Panc1 (cell line): Measurements from ENCODE around the gene ETV2. TPM values are rescaled to one million over a fixed set of nuclear protein-coding genes. Genes with fewer than 3 reads are reported as not detected.
"Not testable (repeated sequence)": the region's sequence is repeated elsewhere in the genome, so short reads cannot be mapped to it uniquely, and the experiment has no call there.

Experiments
- ATAC-seq: fragments of 200-7000 bp; cut with Tn5 transposase; 2 replicates; pipeline ENCODE4 v1.9.1; 2020; ENCODE audit warnings: mild to moderate bottlenecking, moderate library complexity
- BruUV-seq: library from RNA; stranded (reverse); fragments of 400-500 nt; replicated peaks from 2 replicates; lab custom pipeline; 2021; lab: Mats Ljungman, UMichigan
- CTCF ChIA-PET: fragments of 300-600 bp; sonication (Branson Sonifier 250); formaldehyde crosslinking; loops from one replicate; lab custom pipeline; 2022; ENCODE audit warnings: antibody characterized with exemption; lab: Charles Lee
- POLR2A ChIA-PET: fragments of 300-600 bp; sonication (Branson Sonifier 250); formaldehyde crosslinking; loops from one replicate; lab custom pipeline; 2022; ENCODE audit warnings: antibody characterized with exemption; lab: Charles Lee
- DNase-seq: peaks from one replicate; pipeline ENCODE4 v3.0.0-alpha.2; 2010; ENCODE audit warnings: low read depth, low spot score
- H3K27ac ChIP-seq: 2 replicates; pipeline ENCODE4 v1.5.1; 2011; ENCODE audit warnings: mild to moderate bottlenecking, low read length, inconsistent platforms
- H3K27me3 ChIP-seq: fragments of 200-500 bp; sonication (Bioruptor generic); 2 replicates; pipeline ENCODE4 v1.6.0; 2014; ENCODE audit warnings: low read length, inconsistent platforms; ENCODE audit not compliant: control insufficient read depth, insufficient read depth
- H3K36me3 ChIP-seq: fragments of 200-500 bp; sonication (Bioruptor generic); 2 replicates; pipeline ENCODE4 v1.5.1; 2014; ENCODE audit warnings: inconsistent platforms, mild to moderate bottlenecking, low read length, moderate library complexity; ENCODE audit not compliant: control insufficient read depth, insufficient read depth
- H3K4me1 ChIP-seq: 2 replicates; pipeline ENCODE4 v1.5.1; 2011; ENCODE audit warnings: inconsistent platforms, mild to moderate bottlenecking, low read length, moderate library complexity; ENCODE audit not compliant: control insufficient read depth, insufficient read depth
- H3K4me3 ChIP-seq, 2 experiments: 2 replicates each; pipeline ENCODE4 v1.5.1; 2011 to 2012; ENCODE audit warnings: low read depth in 2 of 2, low read length in 2 of 2, mild to moderate bottlenecking in 2 of 2, inconsistent platforms in 1 of 2, moderate library complexity in 1 of 2
- H3K9me3 ChIP-seq: fragments of 200-500 bp; sonication (Bioruptor generic); 2 replicates; pipeline ENCODE4 v1.5.1; 2014; ENCODE audit warnings: low read depth, mild to moderate bottlenecking, inconsistent platforms, low read length, moderate library complexity; ENCODE audit not compliant: control insufficient read depth, insufficient read depth
- POLR2AphosphoS5 ChIP-seq: IDR thresholded peaks from 2 replicates; pipeline ENCODE4 v1.6.1; 2012; ENCODE audit warnings: mild to moderate bottlenecking, low read depth, low read length, moderate library complexity
- SIN3A ChIP-seq: IDR thresholded peaks from 2 replicates; pipeline ENCODE4 v1.6.1; 2012; ENCODE audit warnings: low read depth, mild to moderate bottlenecking, low read length, moderate library complexity, borderline replicate concordance; ENCODE audit not compliant: insufficient read depth
- TCF7L2 ChIP-seq: IDR thresholded peaks from 2 replicates; pipeline ENCODE4 v1.6.1; 2011; ENCODE audit warnings: mild to moderate bottlenecking, low read depth, low read length, inconsistent platforms
- in situ Hi-C: cut with HindIII; loops from 2 replicates; pipeline ENCODE4 v1.10.0; 2016; ENCODE audit warnings: low sequenced_read_pairs, low pct_unique_long_range_greater_than_20kb
- intact Hi-C: fragments of 100-400 bp; cut with micrococcal nuclease; formaldehyde crosslinking; loops from one replicate; pipeline ENCODE4 v1.10.0; 2022; ENCODE audit not compliant: unreplicated experiment
- total RNA-seq: library from RNA; stranded (reverse); gene quantifications from one replicate; pipeline ENCODE4 v1.2.1, GENCODE V29; 2021; ENCODE audit not compliant: unreplicated experiment
- TF ChIP-seq, protein P1 (sequence below), 2 experiments: IDR thresholded peaks; 2 replicates each; pipeline ENCODE4 v1.6.1; 2011 to 2012; ENCODE audit warnings: low read depth in 2 of 2, control low read depth in 1 of 2, low read length in 1 of 2, mild to moderate bottlenecking in 1 of 2, moderate library complexity in 1 of 2; ENCODE audit not compliant: insufficient read depth in 1 of 2
- TF ChIP-seq, protein P2 (sequence below): fragments of 450-650 bp; IDR thresholded peaks from 2 replicates; pipeline ENCODE4 v1.5.1; 2017; ENCODE audit warnings: mild to moderate bottlenecking

The ETV2 gene
- total RNA-seq, 1 experiment from 2014 or later = 2.8 TPM

DNA sequence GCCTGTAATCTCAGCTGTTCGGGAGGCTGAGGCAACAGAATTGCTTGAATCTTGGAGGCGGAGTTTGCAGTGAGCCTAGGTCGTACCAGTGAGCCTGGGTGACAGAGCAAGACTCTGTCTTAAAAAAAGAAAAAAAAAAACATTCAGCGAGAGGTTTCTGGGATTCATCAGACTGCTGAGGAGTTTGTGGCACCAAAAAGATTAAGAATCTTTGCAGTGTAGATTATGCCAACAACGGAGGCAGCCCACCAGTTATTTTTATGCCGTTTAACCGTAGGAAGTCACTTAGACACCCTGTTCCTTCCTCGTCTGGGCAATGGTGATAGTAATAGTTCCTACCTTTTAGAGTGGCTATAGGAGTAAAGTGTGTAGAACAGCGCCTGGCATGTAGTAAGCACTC, 9.0 kb downstream of the ETV2 start:
- H3K9me3 ChIP-seq = no peaks in the 10 kb centered on the region
- no peak overlapping the region for H3K27ac ChIP-seq
- H3K4me1 ChIP-seq = 0 out of 2 replicates have a peak, but pooled peaks cover 6% of the 10 kb centered on the region
- ChIA-PET CTCF (no interaction called here), POLR2A (no interaction called here)
- no peaks in the 10 kb centered on the region for H3K27me3 ChIP-seq
- no peak for DNase-seq
- in situ Hi-C loops = no loop called here
- BruUV-seq = no TSS peak
- no peak overlapping the region for H3K4me3 ChIP-seq
- intact Hi-C loops = no loop called here
- peaks cover 15% of the 10 kb centered on the region for H3K36me3 ChIP-seq
- ATAC-seq = no peak
- TF ChIP-seq, protein P1, sequence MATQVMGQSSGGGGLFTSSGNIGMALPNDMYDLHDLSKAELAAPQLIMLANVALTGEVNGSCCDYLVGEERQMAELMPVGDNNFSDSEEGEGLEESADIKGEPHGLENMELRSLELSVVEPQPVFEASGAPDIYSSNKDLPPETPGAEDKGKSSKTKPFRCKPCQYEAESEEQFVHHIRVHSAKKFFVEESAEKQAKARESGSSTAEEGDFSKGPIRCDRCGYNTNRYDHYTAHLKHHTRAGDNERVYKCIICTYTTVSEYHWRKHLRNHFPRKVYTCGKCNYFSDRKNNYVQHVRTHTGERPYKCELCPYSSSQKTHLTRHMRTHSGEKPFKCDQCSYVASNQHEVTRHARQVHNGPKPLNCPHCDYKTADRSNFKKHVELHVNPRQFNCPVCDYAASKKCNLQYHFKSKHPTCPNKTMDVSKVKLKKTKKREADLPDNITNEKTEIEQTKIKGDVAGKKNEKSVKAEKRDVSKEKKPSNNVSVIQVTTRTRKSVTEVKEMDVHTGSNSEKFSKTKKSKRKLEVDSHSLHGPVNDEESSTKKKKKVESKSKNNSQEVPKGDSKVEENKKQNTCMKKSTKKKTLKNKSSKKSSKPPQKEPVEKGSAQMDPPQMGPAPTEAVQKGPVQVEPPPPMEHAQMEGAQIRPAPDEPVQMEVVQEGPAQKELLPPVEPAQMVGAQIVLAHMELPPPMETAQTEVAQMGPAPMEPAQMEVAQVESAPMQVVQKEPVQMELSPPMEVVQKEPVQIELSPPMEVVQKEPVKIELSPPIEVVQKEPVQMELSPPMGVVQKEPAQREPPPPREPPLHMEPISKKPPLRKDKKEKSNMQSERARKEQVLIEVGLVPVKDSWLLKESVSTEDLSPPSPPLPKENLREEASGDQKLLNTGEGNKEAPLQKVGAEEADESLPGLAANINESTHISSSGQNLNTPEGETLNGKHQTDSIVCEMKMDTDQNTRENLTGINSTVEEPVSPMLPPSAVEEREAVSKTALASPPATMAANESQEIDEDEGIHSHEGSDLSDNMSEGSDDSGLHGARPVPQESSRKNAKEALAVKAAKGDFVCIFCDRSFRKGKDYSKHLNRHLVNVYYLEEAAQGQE (IDR thresholded peaks at IDR 0.05; ENCODE audit: insufficient read depth in 1 of 2, low read depth in 2 of 2, low read length in 1 of 2) = no peak
- no peak for TF ChIP-seq POLR2AphosphoS5
- TF ChIP-seq TCF7L2 = no peak
- TF ChIP-seq, protein P2, sequence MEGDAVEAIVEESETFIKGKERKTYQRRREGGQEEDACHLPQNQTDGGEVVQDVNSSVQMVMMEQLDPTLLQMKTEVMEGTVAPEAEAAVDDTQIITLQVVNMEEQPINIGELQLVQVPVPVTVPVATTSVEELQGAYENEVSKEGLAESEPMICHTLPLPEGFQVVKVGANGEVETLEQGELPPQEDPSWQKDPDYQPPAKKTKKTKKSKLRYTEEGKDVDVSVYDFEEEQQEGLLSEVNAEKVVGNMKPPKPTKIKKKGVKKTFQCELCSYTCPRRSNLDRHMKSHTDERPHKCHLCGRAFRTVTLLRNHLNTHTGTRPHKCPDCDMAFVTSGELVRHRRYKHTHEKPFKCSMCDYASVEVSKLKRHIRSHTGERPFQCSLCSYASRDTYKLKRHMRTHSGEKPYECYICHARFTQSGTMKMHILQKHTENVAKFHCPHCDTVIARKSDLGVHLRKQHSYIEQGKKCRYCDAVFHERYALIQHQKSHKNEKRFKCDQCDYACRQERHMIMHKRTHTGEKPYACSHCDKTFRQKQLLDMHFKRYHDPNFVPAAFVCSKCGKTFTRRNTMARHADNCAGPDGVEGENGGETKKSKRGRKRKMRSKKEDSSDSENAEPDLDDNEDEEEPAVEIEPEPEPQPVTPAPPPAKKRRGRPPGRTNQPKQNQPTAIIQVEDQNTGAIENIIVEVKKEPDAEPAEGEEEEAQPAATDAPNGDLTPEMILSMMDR = no peak
- no peak for TF ChIP-seq SIN3A

DNA sequence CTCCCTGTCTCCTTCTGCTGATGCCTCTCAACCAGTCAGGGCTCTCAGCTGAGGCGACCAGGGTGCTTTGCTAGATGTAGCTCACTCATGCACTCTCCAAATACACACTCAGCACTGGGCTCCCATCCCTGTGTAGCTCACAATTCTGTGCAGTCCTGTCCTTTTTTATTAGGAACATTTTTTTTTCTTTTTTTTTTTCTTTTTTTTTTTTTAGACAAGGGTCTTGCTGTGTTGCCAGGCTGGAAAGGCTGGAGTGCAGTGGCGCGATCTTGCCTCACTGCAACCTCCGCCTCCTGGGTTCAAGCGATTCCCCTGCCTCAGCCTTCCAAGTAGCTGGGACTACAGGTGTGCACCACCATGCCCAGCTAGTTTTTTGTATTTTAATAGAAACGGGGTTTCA, 13.3 kb downstream of the ETV2 start:
- ATAC-seq, H3K9me3 ChIP-seq, DNase-seq, H3K27ac ChIP-seq, H3K27me3 ChIP-seq, H3K4me1 ChIP-seq, intact Hi-C loops, BruUV-seq, in situ Hi-C loops, H3K4me3 ChIP-seq: not testable (repeated sequence)
- peaks cover 24% of the 10 kb centered on the region for H3K36me3 ChIP-seq
- ChIA-PET CTCF (interaction anchor here (0.6 kb wide), 1 partner anchor 144 kb away, joined by 3 read pairs; no protein-coding TSS in a partner anchor), POLR2A (interaction anchor here (0.6 to 0.7 kb wide), 2 partner anchors 43 to 97 kb away, joined by 3 to 4 read pairs; no protein-coding TSS in a partner anchor)

DNA sequence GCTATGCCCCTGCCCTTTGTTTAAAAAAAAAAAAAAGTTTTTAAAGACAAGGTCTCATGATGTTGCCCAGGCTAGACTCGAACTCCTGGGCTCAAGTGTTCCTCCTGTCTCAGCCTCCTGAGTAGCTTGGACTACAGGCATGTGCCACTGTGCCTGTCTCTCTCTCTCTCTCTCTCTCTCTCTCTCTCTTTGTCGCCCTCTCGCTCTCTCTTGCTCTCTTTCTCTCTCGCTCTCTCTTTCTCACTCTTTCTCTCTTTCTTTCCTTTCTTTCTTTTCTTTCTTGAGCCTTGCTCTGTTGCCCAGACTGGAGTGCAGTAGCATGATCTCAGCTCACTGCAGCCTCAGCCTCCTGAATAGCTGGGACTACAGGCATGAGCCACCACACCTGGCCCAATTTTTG, 14.1 kb downstream of the ETV2 start:
- Histone ChIP-seq H3K36me3 (peaks cover 24% of the 10 kb centered on the region), H3K4me3 (no peak overlapping the region), H3K27ac (no peak overlapping the region), H3K9me3 (no peaks in the 10 kb centered on the region), H3K4me1 (no peaks in the 10 kb centered on the region), H3K27me3 (no peaks in the 10 kb centered on the region)
- ChIA-PET CTCF (interaction anchor here (0.5 kb wide), 1 partner anchor 90 kb away, joined by 4 read pairs; the partner anchor contains the start of genes PSENEN and U2AF1L4), POLR2A (interaction anchor here (0.6 to 0.7 kb wide), 4 partner anchors 7 to 681 kb away, joined by 3 to 9 read pairs (median 6); no protein-coding TSS in a partner anchor)
- intact Hi-C loops (no loop called here), in situ Hi-C loops (no loop called here)
- DNase-seq = no peak
- TF ChIP-seq, protein P1 (IDR thresholded peaks at IDR 0.05; ENCODE audit: insufficient read depth in 1 of 2, low read depth in 2 of 2, low read length in 1 of 2) = no peak
- no peak for TF ChIP-seq SIN3A
- TF ChIP-seq TCF7L2 = no peak
- TF ChIP-seq, protein P2 = no peak
- no peak for TF ChIP-seq POLR2AphosphoS5
- no TSS peak for BruUV-seq
- ATAC-seq = no peak
